HG03025 (cell line): Measurements from ENCODE around the gene FOXA1.

Experiments used
- ATAC-seq: cut with Tn5 transposase; IDR thresholded peaks from one replicate; pipeline ENCODE4 v1.9.1; 2021; ENCODE audit warnings: mild to moderate bottlenecking, moderate library complexity; ENCODE audit not compliant: unreplicated experiment, low FRiP score

FOXA1 gene

GRCh38 chr14:37594971-37595808, at the start of gene FOXA1, which contains the start of gene TTC6:
Gene FOXA1, minus strand, starts transcription at chr14:37595249. Its CDS starts 277 bp downstream, at chr14:37594972.
Gene TTC6, plus strand, starts transcription at chr14:37595629. Its CDS starts 26,436 bp downstream, at chr14:37622065.
- ATAC-seq, result no peak

GRCh38 chr14:37643701-37644100, 48.7 kb upstream of the FOXA1 start:
- no peak for ATAC-seq

GRCh38 chr14:37642125-37642524, 47.1 kb upstream of the FOXA1 start:
- ATAC-seq, result no peak

GRCh38 chr14:37641117-37641516, 46.1 kb upstream of the FOXA1 start:
- no peak for ATAC-seq

GRCh38 chr14:37638599-37638998, 43.5 kb upstream of the FOXA1 start:
- no peak for ATAC-seq

GRCh38 chr14:37637341-37637740, 42.3 kb upstream of the FOXA1 start:
- no peak for ATAC-seq

- no peak for ATAC-seq
Measured at GRCh38 chr14:37625597-37626595, 30.8 kb upstream of the FOXA1 start.

- ATAC-seq, result no peak
Measured at GRCh38 chr14:37623971-37624370, 28.9 kb upstream of the FOXA1 start.

GRCh38 chr14:37623426-37623951, 28.4 kb upstream of the FOXA1 start:
- ATAC-seq, result no peak

- no peak for ATAC-seq
Measured at GRCh38 chr14:37622231-37622923, 27.3 kb upstream of the FOXA1 start.

GRCh38 chr14:37620856-37621255, 25.8 kb upstream of the FOXA1 start:
- ATAC-seq, result no peak

- ATAC-seq, result no peak
Measured at GRCh38 chr14:37618498-37619028, 23.5 kb upstream of the FOXA1 start.

GRCh38 chr14:37617864-37618365, 22.9 kb upstream of the FOXA1 start:
- ATAC-seq, result no peak

- ATAC-seq, result no peak
Measured at GRCh38 chr14:37616853-37617252, 21.8 kb upstream of the FOXA1 start.

GRCh38 chr14:37615582-37616289, 20.7 kb upstream of the FOXA1 start:
- no peak for ATAC-seq

GRCh38 chr14:37610945-37611523, 16.0 kb upstream of the FOXA1 start:
- ATAC-seq, result no peak

GRCh38 chr14:37608649-37609048, 13.6 kb upstream of the FOXA1 start:
- no peak for ATAC-seq

- ATAC-seq, result no peak
Measured at GRCh38 chr14:37606678-37607077, 11.6 kb upstream of the FOXA1 start.
